ENCODE measurements around the gene PRL.

The PRL gene

GRCh38 chr6:22294301-22294700, 2.5 kb downstream of the PRL start:
- no peak for DNase-seq (ENCODE audit: low read depth)

GRCh38 chr6:22290045-22290444, 6.8 kb downstream of the PRL start:
- DNase-seq (ENCODE audit: low read depth): no peak

- no peak for DNase-seq (ENCODE audit: low read depth)
Observed at GRCh38 chr6:22288721-22289120, 8.1 kb downstream of the PRL start.

- no peak for DNase-seq (ENCODE audit: low read depth)
Observed at GRCh38 chr6:22284666-22285065, 12.2 kb downstream of the PRL start.

- no peak for DNase-seq (ENCODE audit: low read depth)
Observed at GRCh38 chr6:22281341-22282085, 15.3 kb downstream of the PRL start.

GRCh38 chr6:22279427-22279826, 17.4 kb downstream of the PRL start:
- no peak for DNase-seq (ENCODE audit: low read depth)

GRCh38 chr6:22271081-22271480, 25.8 kb downstream of the PRL start:
- no peak for DNase-seq (ENCODE audit: low read depth)

GRCh38 chr6:22263748-22264147, 33.1 kb downstream of the PRL start:
- no peak for DNase-seq (ENCODE audit: low read depth)

GRCh38 chr6:22254886-22255285, 42.0 kb downstream of the PRL start:
- no peak for DNase-seq (ENCODE audit: low read depth)

GRCh38 chr6:22253955-22254655, 42.7 kb downstream of the PRL start:
- DNase-seq (ENCODE audit: low read depth): no peak

- DNase-seq (ENCODE audit: low read depth): no peak
Observed at GRCh38 chr6:22251348-22251747, 45.5 kb downstream of the PRL start.

GRCh38 chr6:22250486-22250885, 46.4 kb downstream of the PRL start:
- DNase-seq (ENCODE audit: low read depth): no peak

- no peak for DNase-seq (ENCODE audit: low read depth)
Observed at GRCh38 chr6:22249711-22250350, 47.0 kb downstream of the PRL start.

GRCh38 chr6:22248513-22249308, 48.1 kb downstream of the PRL start:
- no peak for DNase-seq (ENCODE audit: low read depth)

- no peak for DNase-seq (ENCODE audit: low read depth)
Observed at GRCh38 chr6:22247916-22248482, 48.8 kb downstream of the PRL start.

- no peak for DNase-seq (ENCODE audit: low read depth)
Observed at GRCh38 chr6:22240025-22240424, 56.8 kb downstream of the PRL start.

GRCh38 chr6:22239261-22239921, 57.4 kb downstream of the PRL start:
- DNase-seq (ENCODE audit: low read depth): no peak

- DNase-seq (ENCODE audit: low read depth): no peak
Observed at GRCh38 chr6:22238861-22239260, 58.0 kb downstream of the PRL start.

GRCh38 chr6:22237526-22237925, 59.3 kb downstream of the PRL start:
- no peak for DNase-seq (ENCODE audit: low read depth)
